ENCODE measurements around the gene CDC42BPG. TPM values are rescaled to one million over a fixed set of nuclear protein-coding genes. Genes with fewer than 3 reads are reported as not detected.

CDC42BPG gene, protein sequence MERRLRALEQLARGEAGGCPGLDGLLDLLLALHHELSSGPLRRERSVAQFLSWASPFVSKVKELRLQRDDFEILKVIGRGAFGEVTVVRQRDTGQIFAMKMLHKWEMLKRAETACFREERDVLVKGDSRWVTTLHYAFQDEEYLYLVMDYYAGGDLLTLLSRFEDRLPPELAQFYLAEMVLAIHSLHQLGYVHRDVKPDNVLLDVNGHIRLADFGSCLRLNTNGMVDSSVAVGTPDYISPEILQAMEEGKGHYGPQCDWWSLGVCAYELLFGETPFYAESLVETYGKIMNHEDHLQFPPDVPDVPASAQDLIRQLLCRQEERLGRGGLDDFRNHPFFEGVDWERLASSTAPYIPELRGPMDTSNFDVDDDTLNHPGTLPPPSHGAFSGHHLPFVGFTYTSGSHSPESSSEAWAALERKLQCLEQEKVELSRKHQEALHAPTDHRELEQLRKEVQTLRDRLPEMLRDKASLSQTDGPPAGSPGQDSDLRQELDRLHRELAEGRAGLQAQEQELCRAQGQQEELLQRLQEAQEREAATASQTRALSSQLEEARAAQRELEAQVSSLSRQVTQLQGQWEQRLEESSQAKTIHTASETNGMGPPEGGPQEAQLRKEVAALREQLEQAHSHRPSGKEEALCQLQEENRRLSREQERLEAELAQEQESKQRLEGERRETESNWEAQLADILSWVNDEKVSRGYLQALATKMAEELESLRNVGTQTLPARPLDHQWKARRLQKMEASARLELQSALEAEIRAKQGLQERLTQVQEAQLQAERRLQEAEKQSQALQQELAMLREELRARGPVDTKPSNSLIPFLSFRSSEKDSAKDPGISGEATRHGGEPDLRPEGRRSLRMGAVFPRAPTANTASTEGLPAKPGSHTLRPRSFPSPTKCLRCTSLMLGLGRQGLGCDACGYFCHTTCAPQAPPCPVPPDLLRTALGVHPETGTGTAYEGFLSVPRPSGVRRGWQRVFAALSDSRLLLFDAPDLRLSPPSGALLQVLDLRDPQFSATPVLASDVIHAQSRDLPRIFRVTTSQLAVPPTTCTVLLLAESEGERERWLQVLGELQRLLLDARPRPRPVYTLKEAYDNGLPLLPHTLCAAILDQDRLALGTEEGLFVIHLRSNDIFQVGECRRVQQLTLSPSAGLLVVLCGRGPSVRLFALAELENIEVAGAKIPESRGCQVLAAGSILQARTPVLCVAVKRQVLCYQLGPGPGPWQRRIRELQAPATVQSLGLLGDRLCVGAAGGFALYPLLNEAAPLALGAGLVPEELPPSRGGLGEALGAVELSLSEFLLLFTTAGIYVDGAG (N-terminal part only)
- 0.20 and 0.25 TPM in 2 replicates for total RNA-seq

DNA sequence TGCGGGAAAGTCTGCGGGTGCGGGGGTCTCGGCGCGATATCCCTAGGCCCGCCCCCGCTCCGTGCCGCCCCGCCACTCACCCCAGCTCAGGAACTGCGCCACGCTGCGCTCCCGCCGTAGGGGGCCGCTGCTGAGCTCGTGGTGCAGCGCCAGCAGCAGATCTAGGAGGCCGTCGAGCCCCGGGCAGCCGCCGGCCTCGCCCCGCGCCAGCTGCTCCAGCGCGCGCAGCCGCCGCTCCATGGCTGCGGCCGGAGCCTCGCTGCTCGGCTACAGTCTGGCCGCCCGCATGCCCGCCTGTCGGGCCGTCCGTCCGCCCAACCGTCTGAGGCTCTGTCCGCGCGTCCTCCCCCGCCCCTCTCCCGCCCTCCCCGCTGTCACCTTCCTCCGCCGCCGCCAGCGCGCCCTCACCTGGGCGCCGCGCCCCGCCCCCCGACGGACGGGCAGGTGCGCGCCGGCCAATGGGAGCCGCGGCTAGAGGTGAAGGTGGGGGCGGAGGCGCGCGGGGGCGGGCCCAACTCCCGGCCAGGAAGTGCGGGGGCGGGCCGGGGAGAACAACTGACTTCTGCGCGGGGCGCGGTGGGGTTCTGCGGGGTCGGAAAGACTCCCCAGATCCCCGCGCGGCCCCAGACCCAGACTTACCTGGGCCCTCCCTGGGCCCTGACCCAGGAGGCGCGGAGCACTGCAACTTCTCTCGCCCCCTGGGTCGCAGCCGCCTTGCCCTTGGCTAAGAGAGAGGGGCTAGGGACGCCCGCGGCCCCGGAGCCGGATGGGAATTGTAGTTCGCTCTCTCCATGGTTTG is at the start of gene CDC42BPG:
Gene CDC42BPG, minus strand, starts transcription at position 324 of the 799 bp plus-strand sequence. Its CDS starts 84 bp downstream, at position 240.
- no peak for DNase-seq (ENCODE audit: low read depth, low spot score)

DNA sequence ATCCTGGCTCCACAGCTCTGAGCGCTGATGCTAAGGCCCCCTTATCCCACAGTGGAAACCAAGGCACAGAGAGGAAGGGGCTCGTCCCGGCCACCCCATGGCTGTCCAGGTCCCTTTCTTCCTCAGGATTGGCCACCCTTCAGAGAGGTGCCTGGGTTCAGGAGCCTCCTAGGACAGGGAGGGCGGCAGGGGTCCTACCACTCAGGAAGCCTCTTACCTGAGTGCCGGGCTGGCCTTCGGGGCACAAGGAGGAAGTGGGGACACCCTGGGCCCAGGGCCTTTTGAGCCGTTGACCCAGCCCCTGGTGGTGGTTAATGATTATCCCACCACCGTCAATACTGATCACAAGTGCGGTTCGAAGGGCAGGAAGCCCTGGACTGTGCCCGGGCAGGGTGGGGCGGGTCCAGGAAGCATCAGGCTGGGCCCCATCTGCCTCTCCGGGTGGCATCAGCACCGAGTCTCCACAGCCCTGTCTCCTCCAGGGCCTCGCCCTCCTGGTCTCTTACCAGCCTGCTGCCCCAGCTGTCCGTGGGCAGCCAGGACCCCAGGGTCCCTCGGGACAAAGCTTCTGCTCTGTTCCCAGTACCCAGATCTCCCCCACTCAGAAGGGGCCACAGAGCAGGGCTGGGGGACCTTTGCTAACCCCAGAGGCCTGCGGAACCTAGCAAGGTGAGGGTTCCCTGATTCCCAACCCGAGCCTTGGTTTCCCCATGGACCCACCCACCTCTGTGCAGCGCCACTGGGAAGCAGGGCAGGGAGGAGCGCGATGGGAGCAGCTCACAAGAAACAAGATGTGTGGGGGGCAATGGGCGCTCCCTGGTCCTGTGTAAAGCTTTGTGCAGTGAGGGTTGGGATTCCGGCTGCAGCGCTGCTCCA is 49.0 kb upstream of the CDC42BPG start:
- no peak for DNase-seq (ENCODE audit: low read depth, low spot score)

DNA sequence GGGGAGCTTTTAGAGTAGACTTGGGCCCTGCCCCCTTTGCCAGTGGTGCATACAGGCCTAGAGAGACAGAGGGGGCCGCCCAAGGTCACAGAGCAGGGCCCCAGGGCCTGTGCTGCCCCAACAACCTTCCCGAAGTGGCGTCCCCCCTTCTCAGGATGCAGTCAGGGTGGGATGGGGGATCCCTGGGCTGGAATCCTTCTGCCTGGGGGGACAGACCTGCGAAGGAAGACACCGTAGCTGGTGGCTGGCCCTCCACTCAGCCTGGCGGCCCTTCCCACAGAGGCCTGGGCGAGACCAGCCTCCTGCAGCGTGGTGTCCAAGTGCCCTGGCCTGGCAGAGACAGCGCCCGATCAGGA is 48.4 kb upstream of the CDC42BPG start:
- no peak for DNase-seq (ENCODE audit: low read depth, low spot score)

DNA sequence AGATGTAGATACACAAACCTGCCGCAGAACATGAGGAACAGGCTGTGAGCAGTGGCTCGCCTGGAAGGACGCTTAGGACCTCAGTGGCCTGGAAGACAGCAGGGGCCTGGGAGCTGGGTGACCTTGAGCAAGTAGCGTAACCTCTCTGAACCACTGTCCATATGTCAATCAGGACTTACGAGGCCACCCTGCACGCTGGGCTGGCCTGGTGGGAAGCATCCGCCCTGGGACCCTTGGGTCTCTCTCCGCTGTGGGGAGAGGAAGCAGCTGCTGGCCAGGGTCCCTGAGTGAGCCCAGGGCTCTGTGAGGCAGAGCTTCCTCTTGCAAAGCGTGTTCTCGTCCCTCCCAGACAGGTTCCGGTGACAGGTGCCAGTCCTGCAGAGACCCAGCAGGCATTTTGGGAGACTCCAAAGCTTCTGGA is 48.0 kb upstream of the CDC42BPG start:
- DNase-seq (ENCODE audit: low read depth, low spot score) = no peak

DNA sequence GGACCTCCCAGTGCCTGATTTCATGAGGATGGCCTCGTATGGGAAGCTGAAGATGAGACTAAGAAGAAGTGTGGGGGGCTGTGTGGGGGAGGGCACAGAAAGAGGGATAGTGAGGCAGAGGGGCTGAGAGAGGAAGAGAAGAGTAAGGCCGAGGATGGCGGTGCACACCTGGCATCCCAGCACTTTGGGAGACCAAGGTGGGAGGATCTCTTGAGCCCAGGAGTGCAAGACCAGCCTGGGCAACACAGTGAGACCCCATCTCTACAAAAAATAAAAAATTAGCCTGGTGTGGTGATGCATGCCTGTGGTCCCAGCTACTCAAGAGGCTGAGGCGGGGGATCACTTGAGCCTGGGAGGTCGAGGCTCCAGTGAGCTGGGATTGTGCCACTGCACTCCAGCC is 47.4 kb upstream of the CDC42BPG start:
- no peak for DNase-seq (ENCODE audit: low read depth, low spot score)

DNA sequence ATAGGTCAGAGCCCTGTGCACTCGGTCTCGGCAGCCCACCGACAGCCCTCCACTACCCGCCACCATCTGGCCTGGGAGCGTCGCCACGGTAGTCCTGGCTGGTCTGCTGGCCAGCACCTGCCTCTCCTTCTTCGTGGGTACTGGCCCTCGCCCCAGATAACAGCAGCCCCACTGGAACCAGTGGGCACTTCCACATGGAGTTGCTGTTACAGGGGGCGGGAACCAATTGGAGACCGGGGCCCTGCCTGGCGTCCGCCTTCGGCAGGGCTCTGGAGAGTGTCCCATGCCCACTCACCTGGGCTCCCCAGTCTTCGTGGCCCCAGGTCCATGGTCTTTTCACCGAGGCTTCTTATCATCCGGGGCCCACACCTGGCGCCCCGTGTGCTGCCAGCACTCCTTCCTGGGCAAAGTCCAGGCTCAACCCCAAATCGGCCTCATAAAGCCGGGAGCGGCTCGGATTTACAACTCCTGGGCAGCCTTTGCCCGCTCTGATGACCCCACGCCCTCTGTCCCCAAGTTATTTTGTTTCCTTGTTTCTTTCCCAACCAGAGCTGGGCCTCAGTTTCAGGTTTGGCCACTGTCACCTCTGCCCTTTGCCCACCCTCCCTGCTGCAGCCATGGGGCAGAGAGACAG is 46.9 kb upstream of the CDC42BPG start:
- DNase-seq (ENCODE audit: low read depth, low spot score) = no peak

DNA sequence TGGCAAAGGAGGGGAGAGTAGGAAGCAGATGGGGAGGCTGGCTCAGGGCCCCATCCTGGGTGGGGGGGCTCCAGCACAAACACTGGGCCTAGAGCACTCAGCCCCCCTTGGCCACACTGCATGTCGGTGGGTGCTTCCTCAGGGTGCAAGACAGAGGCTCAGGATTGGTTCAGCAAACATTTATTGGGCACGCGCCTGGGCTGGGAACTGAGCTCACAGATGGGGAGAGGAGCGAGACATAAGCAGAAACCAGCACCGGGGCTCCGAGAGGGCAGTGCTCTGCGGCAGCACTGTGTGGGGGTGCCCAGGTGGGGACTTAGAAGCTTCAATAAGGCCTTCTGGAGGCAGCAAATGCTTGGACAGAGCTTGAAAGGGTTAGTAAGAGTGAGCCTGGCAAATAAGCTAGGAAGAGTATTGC is 46.1 kb upstream of the CDC42BPG start:
- DNase-seq (ENCODE audit: low read depth, low spot score) = no peak

DNA sequence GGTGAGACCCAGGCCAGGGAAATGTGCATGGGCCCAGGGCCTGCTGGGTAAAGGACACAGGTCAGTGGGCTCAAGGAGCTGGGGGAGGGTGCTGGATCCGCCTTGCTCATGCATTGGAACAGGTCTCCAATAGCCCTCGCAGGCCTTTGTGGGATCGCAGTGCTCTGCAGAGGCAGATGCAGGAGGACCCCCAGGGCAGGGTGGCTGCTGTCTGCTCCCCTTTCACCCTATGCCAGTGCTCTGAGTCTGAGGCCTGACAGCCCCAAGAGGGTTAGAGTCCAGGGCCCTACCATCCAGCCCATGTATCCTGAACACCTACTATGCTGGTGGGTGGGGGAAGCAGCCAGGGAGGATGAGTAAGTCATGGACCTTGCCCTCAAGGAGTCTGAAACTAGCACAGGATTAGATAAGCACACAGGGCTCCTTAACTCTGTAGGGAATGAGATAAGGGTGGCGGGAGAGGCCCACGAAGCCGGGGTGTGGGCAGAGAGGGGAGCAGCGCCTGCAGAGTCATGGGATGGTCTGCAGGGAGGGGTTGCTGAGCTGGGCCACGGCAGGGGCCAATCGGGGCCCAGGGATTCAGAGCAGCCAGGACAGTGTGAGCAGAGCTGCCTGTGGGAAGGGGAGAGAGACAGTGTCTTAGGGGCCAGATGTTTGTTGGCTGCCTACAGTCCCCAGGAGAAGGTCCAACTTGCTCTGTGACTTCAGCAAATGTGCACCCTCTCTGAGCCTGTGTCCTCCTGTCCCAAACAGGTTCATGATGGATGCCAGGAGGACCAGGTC is 44.5 kb upstream of the CDC42BPG start:
- no peak for DNase-seq (ENCODE audit: low read depth, low spot score)

DNA sequence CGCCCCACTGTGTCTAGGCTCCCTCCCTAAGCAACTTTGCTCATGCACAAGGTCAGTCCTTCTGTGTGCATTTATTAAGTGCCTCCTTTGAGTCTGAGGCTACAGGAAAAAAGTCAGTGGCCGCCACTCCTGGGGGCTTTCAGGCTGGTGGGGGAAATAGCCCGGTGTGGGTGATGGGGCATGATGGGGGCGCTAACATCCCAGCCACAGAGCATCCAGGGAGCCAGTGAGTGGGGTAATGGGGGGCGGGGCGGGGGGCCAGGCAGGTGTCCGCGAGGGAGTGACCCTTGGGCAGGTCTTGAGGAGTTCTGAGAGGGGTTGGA is 43.9 kb upstream of the CDC42BPG start:
- no peak for DNase-seq (ENCODE audit: low read depth, low spot score)

DNA sequence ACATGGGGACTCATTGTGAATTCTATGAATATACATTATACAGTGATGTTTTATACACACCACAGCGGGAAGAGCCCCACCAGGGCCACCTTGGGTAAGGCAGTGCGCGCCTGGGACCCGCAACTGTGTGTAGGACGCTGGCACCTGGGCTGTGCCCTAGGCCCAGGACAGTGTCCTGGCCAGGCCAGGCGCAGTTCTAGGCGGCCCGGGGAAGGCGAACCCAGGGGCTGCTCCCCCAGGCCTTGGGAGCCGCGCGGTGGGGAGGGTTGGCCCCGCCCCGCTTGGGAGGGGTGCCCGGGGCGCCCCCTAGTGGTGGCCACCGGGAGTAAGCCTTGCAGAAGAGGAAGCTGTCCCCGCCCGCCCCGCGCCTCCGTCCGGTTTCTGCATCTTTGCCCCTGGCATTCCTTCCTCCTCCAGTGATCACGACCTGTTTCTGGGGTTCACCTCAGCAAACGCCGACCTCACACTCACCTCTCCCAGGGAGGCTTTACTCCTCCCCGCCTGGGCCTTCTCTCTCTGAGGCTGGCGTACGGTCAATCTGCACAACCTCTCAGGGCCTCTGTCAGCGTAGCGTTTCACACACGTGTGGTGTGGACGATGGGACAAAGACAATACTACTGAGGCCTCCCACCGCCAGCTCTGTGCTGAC is 43.4 kb upstream of the CDC42BPG start:
- no peak for DNase-seq (ENCODE audit: low read depth, low spot score)

DNA sequence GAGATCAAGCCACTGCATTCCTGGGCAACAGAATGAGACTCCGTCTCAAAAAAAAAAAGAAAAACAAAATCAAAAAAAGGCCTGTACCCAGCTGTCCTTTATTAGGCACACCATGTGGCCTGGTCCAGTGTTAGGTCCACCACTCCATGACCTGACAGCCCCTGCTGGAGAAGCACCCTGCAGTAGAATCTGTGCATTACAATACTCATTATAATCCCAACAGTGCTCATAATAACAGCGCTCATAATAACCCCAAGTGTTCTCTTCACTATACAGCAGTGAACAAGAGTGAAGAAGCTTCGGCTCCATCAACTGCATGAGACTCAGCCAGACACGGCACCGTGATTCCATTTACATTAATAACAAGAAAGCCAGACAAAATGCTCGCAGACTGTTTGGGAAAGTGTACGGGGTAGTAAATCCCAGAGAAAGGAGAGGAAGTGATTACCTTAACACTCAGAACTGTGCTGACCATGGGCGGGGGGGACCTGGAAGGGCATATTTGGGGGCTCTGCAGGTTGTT is 42.8 kb upstream of the CDC42BPG start:
- no peak for DNase-seq (ENCODE audit: low read depth, low spot score)

DNA sequence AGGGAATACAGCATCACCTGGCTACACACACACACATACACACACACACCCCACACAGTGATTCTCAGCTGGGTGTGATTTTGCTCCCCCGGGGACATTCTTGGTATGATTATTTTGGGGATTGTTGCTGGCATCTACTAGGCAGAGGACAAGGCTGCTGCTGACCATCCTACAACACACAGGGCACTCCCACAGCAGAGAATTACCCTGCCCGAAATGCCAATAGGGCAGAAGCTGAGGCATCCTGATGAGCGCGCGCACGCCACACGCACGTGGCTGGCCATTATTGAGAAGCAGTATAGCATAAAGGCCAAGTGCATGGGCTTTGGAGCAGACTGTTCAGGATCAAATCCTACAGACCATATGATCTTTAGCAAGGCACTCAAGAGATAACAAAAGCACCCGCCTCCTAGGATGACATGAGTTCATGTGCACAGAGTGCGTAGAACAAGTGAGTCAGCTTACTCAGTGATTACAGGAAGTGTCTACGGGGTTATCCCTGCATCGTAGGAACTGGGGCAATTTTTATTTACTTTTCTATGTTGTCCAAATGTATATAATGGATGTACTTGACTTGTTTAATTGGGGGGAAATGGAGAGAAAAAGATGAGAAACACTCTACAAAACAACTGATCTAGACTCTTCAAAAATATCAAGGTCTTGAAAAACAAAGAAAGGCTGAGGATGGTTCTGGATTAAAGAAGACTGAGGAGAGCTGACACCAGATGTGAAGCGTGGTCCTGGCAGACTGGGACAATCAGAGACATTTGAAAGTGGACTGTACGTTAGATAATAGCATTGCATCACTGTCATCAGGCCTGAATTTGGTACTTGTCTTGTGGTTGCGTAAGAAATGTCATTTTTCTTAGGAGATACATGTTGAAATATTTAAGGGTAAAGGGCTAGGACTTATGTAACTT is 41.2 kb upstream of the CDC42BPG start:
- DNase-seq (ENCODE audit: low read depth, low spot score) = no peak

DNA sequence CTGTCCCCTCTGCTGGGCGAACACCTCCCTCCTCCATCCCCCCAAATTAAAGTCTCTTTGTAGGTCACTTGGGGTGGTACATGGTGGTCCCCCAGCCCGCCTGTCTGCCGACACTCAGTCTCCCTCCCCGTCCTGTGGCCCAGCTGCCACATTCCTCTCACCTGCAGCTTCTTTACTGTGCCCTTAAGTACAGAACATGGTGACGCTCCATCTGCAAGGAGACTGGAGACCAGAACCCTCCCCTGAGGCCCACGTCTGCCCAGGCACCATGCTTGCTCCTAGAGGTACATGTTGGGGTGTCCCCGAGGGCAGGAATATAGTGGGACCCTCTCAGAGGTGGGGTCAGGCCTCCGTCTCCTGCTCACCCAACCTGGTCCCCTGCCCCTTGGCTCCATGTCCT is 39.6 kb upstream of the CDC42BPG start:
- DNase-seq (ENCODE audit: low read depth, low spot score) = no peak

DNA sequence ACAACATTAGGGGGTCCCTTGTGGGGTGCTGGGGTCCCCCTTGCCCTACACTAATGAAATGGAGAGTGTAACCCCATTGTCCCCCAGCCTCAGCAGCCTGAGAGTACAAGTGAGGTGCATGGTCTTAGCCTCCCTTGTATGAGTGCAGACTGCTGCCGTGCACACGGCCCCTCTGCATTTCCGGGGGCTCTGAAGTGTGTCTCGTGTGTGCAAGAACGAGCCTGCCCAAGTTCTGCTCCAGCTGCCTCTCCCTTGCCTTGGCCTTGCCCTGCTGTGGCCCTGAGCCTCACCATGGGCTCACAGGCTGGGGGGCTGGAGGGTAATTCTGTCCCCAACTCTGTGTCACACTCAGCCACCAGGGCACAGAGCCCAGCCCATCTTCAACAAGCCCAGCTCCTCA is 39.1 kb upstream of the CDC42BPG start:
- no peak for DNase-seq (ENCODE audit: low read depth, low spot score)

DNA sequence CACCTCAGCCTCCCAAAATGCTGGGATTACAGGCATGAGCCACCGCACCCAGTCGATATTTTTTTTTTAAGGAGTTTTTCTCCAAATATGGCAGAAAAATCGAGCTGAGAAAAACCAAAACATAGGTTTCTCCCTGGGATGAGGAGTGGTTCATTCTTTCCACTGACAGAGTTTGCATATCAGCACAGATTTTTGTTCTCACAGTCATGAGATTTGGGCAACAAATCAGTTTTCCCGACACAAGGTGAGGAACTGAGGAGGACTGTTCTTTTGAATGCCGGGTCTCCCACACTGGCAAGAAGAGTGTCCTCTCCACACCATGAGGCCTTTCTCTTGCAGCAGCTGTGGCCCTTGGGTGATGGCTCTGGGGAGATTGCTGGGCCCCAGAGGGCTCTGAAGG is 37.8 kb upstream of the CDC42BPG start:
- no peak for DNase-seq (ENCODE audit: low read depth, low spot score)

DNA sequence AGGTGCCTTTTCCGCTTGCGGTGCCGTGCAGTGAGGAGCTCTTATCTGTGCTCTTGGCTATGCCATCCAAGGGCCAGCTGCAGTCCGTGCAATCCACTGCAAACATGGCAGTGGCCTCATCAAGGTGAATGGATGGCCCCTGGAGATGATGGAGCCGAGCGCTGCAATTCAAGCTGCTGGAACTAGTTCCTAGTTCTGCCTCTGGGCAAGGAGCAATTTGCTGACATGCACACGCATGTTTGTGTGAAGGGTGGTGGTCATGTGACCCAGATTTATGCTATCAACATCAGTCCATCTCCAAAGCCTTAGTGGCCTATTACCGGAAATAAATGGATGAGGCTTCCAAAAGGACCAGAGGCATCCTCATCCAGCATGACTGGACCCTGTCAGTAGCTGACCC is 37.0 kb upstream of the CDC42BPG start:
- DNase-seq (ENCODE audit: low read depth, low spot score) = no peak
